Measurements from ENCODE around the gene TRPM5.

TRPM5 gene

DNA sequence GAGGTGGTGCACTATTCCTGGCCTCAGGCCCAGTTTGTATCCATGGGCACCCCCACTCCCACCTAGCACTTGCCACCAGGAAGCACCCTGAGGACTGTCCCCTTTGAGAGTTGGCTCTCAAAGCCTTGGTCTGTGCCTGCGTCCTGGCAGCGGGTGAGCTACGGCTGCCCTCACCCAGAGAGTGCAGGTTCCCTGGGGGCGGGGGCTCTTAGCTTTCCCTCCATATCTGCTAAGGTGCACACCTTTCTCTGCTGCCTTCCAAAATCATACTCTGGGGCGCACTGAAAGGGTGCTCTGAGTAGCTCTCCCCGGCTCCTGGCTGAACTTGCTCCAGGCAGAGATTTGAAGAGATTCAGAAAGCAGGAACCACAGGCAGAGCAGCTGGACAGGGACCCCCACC, 7.6 kb upstream of the TRPM5 start:
- no peak for DNase-seq

GRCh38 chr11:2451336-2451735, 7.0 kb upstream of the TRPM5 start:
- no peak for DNase-seq

DNA sequence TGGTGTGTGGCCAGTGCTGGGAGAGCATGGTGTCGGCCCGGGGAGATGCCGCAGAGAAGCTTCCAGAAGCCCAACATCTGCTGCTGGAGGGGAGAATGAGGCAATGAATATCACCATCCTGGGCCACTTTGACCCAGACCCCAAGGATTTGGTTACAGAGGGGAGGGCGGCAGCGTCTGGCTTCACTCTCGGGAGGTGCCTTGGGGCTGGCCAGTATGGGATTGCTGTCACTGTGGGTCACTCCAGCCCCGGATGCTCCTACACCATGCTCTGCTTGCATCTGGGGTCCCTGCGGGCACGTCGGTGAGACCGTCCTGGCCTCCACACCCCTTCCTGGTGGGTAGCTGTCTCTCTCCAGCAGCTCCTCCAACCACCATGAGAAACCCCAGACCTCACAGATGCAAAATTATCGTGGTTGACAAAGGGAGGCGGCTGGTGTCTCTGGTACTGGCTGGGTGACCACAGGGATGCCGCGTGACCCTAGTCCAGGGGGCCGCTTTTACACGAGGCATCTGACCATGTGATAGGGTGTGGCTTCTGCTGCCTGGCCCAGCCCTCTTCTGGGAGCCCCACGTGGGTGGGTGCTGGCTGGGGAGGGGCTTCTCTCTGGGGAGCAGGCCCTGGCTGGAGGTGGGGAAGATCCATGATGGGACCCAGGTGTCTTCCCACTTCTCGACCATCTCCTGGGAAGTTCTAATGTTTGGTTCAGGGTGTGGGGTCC, 6.2 kb upstream of the TRPM5 start:
- no peak for DNase-seq

DNA sequence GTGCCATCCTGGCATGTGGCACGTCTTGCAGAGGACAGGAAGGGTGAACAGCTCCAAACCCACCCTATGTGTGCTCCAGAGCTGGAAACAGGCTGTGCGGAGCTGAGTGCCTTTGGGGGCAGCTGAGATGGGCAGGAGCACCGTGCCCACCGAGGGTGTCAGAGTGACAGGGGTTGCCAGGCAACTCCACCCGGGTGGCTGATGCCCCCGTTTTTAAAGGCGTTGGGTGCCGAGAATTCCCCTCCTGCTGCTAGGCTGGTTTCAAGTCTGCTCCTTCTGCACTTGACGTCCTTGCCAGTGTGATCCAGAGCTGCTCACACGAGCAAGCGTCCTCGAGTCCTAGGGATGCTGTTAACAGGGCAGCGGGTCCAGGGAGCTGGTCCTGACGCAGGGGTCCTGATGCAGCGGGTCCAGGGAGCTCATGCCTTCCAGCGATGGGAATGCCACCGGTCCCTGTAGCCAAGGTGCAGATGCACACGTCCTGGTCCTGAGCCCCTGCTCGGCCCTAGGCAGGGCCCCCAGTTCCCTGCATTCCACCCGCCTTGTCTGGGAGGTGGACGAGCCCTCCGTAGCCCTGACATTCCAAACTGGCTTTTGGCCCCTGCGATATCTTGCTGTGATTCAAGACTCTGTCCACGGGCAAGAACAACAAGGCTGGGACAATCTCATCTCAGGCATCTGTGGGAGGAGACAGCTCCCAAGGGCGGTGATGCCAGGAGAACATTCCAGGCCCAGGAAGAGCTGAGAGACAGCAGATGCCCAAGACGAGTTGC, 5.4 kb upstream of the TRPM5 start:
- DNase-seq, result no peak

DNA sequence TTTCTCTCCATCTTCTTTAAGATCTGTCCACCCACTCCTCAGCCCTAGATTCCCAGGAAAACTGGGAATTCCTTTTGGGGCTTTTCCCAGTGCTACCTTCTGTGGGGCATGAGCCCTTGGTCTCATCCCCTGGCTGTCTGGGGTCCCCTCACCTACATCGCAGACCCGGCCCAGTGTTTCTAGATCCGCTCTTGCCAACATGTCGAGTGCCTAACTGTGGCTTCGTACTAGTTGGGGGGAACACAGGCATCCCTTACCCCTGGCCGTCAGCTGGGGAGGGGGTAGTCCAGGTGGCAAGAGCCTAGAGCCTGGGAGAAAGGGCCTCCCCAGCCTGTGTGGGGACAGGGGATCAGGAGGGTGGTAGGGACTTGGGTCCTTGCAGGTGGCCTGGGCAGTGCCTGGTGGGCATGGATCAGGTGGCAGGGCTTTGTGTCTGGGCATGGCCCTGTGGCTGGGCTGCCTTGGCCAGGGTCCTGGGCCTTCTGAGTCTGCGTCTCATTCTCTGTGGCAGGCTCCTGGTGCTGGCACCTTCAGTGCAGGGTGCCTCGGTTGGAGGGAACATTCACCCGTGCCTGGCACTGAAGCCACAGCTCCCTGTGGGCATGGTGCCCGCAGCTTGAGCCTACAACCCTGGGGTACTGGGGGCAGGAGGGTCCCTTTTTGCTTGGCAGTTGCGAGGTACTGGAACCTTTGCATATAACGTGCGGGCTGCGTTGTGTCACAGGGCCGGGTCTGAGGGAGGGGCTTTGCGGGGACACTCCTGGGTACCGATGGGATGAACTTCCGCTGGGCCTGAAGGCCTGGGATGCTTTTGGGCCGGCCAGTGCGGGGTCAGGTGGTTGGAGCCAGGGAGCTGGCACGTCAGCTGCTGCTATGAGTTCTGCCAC, 4.6 kb upstream of the TRPM5 start:
- DNase-seq, result no peak

GRCh38 chr11:2447951-2448650, 3.8 kb upstream of the TRPM5 start:
- no peak for DNase-seq

DNA sequence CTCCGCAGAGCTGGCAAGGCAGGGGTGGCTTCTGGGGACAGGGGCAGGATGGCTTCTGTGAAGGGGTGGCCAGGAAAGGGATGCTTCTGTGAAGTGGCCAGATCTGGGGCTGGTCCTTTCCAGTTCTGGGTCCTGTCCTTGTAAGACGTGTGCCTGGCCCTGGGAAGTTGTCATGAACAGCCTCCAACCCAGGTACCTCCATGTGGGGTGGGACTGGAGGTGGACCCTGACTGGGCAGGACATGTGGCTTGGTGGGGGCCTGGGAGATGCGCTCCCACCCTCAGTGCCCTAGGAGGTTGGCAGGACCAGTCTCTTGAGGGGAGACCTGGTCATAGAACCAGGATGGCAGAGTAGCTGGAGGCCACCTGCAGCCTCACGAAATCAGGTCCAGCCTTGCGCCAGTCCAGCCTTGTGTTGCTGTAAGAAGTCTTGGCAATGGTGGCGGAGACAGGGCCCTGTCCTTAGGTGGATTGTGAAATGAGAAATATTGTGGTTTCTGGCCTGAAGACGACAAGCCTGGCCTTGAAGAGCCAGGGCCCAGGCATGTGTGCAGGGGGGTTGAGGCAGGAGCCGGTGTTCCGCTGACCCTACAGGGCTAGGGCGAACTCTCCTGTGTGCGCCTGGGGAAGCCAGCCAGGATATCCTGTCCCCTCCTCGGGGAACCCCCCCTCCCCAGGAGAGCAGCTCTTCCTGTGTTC, 3.1 kb upstream of the TRPM5 start:
- DNase-seq, result no peak

DNA sequence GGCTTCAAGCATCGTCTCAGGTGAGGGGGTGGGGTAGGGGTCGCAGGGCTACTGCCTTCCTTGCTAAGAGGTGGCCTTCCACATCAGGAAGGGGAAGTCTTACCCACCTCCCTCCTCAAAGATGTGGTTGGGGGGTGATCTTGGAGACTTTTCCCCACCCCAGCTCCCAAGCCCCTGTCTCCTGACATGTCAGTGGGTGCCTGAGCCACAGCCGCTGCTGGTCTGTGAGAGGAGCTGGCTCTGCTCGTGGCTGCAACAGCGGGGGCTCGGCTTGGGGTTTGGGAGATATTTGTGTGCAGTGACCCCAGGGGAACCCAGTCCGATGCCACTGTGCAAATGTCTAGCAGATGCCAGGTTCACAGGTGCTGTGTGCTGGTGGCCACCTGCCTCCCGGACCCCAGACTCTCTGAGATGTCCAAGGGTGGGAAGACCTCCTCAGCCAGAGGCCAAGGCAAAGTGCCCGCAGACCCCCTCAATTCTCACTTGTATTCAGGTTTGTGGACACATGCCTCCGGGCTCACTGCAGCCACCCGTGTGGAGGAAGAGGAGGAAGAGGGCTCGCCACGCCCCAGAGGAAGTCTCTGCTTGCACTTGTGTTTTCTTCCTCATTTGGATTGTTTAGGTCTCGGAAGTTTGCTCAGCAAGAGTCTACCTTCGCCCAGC, 2.4 kb upstream of the TRPM5 start:
- DNase-seq, result no peak

GRCh38 chr11:2445746-2446551, 1.6 kb upstream of the TRPM5 start:
- DNase-seq, result no peak

- DNase-seq, result peak; percentile 30
These were observed 769 bp upstream of the TRPM5 start, which contains the start of gene KCNQ1 for GRCh38 chr11:2444821-2445745. Gene KCNQ1 (plus strand): TSS chr11:2445008. CDS start chr11:2445099, 91 bp downstream.

- DNase-seq, result no peak
These were observed 908 bp downstream of the TRPM5 start for GRCh38 chr11:2443406-2443805.

- DNase-seq, result no peak
These were observed 1.7 kb downstream of the TRPM5 start for GRCh38 chr11:2442589-2442988.

GRCh38 chr11:2441171-2441570, 3.1 kb downstream of the TRPM5 start:
- no peak for DNase-seq

DNA sequence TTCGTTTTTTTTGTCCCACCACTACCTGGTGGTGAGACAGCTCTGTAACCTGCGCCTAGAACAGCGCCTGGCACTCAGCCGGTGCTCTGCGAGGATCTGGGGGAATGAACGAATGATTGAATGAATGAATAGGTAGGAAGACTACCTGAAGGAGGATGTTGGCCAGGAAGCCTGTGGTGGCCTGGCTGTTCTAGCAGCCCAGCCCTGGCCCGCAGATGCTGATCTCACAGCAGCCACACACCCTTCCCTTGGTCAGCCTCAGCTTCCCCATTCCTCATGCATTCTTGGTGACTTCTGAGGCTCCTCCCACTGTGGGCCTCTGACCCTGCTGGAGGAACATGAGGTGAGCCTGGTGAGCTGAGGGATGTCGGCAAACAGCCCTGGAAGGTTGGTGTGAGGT, 3.7 kb downstream of the TRPM5 start:
- no peak for DNase-seq

GRCh38 chr11:2439820-2440219, 4.5 kb downstream of the TRPM5 start:
- DNase-seq, result no peak

DNA sequence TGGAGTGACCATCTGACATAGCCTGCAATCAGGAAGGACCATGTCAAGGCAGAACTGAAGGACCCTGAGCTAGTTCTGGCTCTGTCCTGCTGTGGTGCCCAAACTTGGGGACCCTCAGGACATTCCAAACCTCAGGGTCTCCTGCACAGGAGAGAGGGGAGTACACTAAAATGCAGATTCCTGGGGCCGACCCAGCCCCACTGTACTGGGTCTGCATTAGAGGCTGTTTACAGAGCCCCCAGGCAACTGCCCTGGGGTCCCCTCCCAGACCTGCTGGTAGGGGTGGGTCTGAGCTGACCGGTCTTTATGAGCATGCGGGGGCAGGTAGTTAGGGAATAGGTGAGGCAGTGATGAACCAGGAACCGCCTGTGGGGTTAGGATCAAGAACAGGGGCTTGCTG, 6.8 kb downstream of the TRPM5 start:
- no peak for DNase-seq

- no peak for DNase-seq
These were observed 7.7 kb downstream of the TRPM5 start for GRCh38 chr11:2436521-2437031.

DNA sequence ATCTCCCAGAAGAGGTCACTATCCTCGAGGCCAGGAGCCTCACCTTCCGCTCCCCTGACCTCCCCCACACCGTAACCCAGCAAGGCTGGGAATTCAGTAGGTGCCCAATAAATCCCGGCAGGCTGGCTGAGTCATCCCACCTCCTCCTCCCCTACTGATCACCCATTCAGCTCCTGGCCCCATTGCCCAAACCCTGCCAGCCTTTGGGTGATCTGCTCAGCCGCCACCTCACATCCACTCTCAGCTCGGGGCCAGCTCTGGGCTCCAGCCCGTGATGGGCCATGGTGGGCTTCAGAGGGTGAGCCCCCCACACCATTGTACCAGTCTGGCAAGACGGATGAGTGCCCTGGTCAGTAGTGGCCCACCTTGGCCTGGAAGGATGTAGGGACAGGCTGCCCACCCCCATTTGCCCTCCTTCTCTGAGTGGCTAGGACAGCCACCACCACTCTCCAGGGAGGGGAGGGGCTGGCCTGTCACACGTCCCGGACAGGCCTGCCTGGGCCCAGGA, 8.2 kb downstream of the TRPM5 start:
- no peak for DNase-seq

All from NCI-H748 treated with DMSO at 0.1 percent for 48 hours (cell line).